Aorta (tissue), 5 donors: ENCODE data around the gene ARMH2. TPM values are rescaled to one million over a fixed set of nuclear protein-coding genes. Genes with fewer than 3 reads are reported as not detected.

ENCODE experiments used
- ATAC-seq: fragments of 200-7000 bp; cut with Tn5 transposase; one replicate; pipeline ENCODE4 v1.9.1; 2022; ENCODE audit warnings: moderate library complexity; ENCODE audit not compliant: low FRiP score
- DNase-seq, 2 donors: peaks; one replicate each; pipeline ENCODE4 v3.0.0-alpha.2; 2020
- H3K27ac ChIP-seq, 2 donors: one replicate each; pipeline ENCODE4 v1.5.1; 2013; ENCODE audit warnings: low read length in 2 of 2, mild to moderate bottlenecking in 2 of 2, moderate library complexity in 2 of 2, control low read depth in 1 of 2, inconsistent platforms in 1 of 2, low read depth in 1 of 2
- H3K27me3 ChIP-seq, 2 donors: one replicate each; pipeline ENCODE4 v1.6.1; 2013; ENCODE audit warnings: control low read depth in 1 of 2, low read length in 1 of 2, mild to moderate bottlenecking in 1 of 2, moderate library complexity in 1 of 2; ENCODE audit not compliant: insufficient read depth in 2 of 2, control insufficient read depth in 1 of 2
- H3K36me3 ChIP-seq, 2 donors: one replicate each; pipeline ENCODE4 v1.6.1; 2013; ENCODE audit warnings: control low read depth in 1 of 2, low read length in 1 of 2, mild to moderate bottlenecking in 1 of 2; ENCODE audit not compliant: insufficient read depth in 2 of 2, control insufficient read depth in 1 of 2
- H3K4me1 ChIP-seq, 2 donors: one replicate each; pipeline ENCODE4 v1.6.1; 2013; ENCODE audit warnings: low read length in 2 of 2, control low read depth in 1 of 2, mild to moderate bottlenecking in 1 of 2, moderate library complexity in 1 of 2; ENCODE audit not compliant: insufficient read depth in 2 of 2, control insufficient read depth in 1 of 2
- H3K4me3 ChIP-seq, 2 donors: one replicate each; pipeline ENCODE4 v1.5.1; 2013; ENCODE audit warnings: low read length in 2 of 2, control low read depth in 1 of 2, mild to moderate bottlenecking in 1 of 2
- H3K9me3 ChIP-seq: one replicate; pipeline ENCODE4 v1.6.1; 2013; ENCODE audit warnings: mild to moderate bottlenecking, low read length; ENCODE audit not compliant: control insufficient read depth
- WGBS, 2 donors: extraction: QIAGEN DNeasy Blood & Tissue Kit; methylation state at CpG; one replicate each; pipeline ENCODE4 v1.1.7; 2013; 5-methylcytosine and 5-hydroxymethylcytosine counted together
- intact Hi-C, 2 donors: fragments of 100-400 bp; cut with DNase I; formaldehyde crosslinking; loops; one replicate each; pipeline versions ENCODE4 v1.14.2 to v1.15.0; 2022
- polyA plus RNA-seq, 2 donors: library from polyadenylated mRNA; stranded (reverse); fragments of 200-250 nt; gene quantifications; one replicate each; pipeline ENCODE4 v1.2.3, GENCODE V29; 2013
- total RNA-seq, 2 donors: library from RNA; stranded (reverse); fragmentation: NEBNext Ultra II Directional; extraction: Animal tissue kit (Norgen Biotek cat#: 25700); gene quantifications; one replicate each; pipeline ENCODE4 v1.2.1, GENCODE V29; 2021
- donor health status: healthy with polysubstance abuse.
- donor health status: Bipolar disorder and iron deficiency.
- donor health status: DM: no; HTN: no; CAD: no.
- donor health status: DM: no; HTN: no; CAD: no.
- donor health status: DM: yes; HTN: yes; CAD: no.

ARMH2 gene
- total and polyA plus RNA-seq, 4 donors, result not detected

- Histone ChIP-seq H3K9me3 (no peaks in the 10 kb centered on the region), H3K27me3 (no peaks in the 10 kb centered on the region), H3K27ac (no peak overlapping the region), H3K4me1 (no peaks in the 10 kb centered on the region), H3K36me3 (no peaks in the 10 kb centered on the region), H3K4me3 (no peak overlapping the region)
- intact Hi-C loops, result no loop called here
- DNase-seq, result no peak
- no peak for ATAC-seq
- 61 to 72% methylated on average over 6 of the region's 6 CpGs for whole genome bisulfite sequencing, 2 donors
These were observed 25.6 kb upstream of the ARMH2 start for GRCh38 chr6:24824142-24824938.

- Histone ChIP-seq H3K4me3 (no peak overlapping the region), H3K36me3 (no peaks in the 10 kb centered on the region), H3K9me3 (no peaks in the 10 kb centered on the region), H3K27me3 (no peaks in the 10 kb centered on the region), H3K27ac (no peak overlapping the region), H3K4me1 (no peaks in the 10 kb centered on the region)
- no peak for DNase-seq
- intact Hi-C loops, result no loop called here
- ATAC-seq, result no peak
- WGBS, 2 donors, result 88 to 93% methylated on average over 2 of the region's 2 CpGs
These were observed 24.5 kb upstream of the ARMH2 start for GRCh38 chr6:24823185-24823584.

- Histone ChIP-seq H3K9me3 (no peaks in the 10 kb centered on the region), H3K36me3 (no peaks in the 10 kb centered on the region), H3K27ac (no peak overlapping the region), H3K4me1 (no peaks in the 10 kb centered on the region), H3K27me3 (no peaks in the 10 kb centered on the region), H3K4me3 (no peak overlapping the region)
- DNase-seq, result no peak
- WGBS, 2 donors, result 96 to 97% methylated on average over 6 of the region's 6 CpGs
- ATAC-seq, result no peak
- intact Hi-C loops, result no loop called here
These were observed 24.0 kb upstream of the ARMH2 start for GRCh38 chr6:24822696-24823095.

- ATAC-seq, result no peak
These were observed 23.2 kb upstream of the ARMH2 start for GRCh38 chr6:24821860-24822444.

GRCh38 chr6:24818346-24818745 is 19.6 kb upstream of the ARMH2 start:
- ATAC-seq, result no peak
- no peak for DNase-seq
- H3K4me1 ChIP-seq, result no peaks in the 10 kb centered on the region
- H3K27ac ChIP-seq, result no peak overlapping the region
- no peaks in the 10 kb centered on the region for H3K36me3 ChIP-seq
- WGBS, 2 donors, result 87 to 89% methylated on average over 2 of the region's 2 CpGs
- intact Hi-C loops, result no loop called here
- H3K27me3 ChIP-seq, result no peaks in the 10 kb centered on the region
- H3K4me3 ChIP-seq, result no peak overlapping the region
- no peaks in the 10 kb centered on the region for H3K9me3 ChIP-seq

More at GRCh38 chr6:24821860-24822444, 23.2 kb upstream of the ARMH2 start:
- Histone ChIP-seq H3K27ac (no peak overlapping the region), H3K4me3 (no peak overlapping the region), H3K36me3 (no peaks in the 10 kb centered on the region), H3K27me3 (no peaks in the 10 kb centered on the region), H3K4me1 (no peaks in the 10 kb centered on the region), H3K9me3 (no peaks in the 10 kb centered on the region)
- 96% methylated on average over 3 of the region's 3 CpGs for WGBS, 2 donors
- intact Hi-C loops, result no loop called here
- DNase-seq, result no peak

GRCh38 chr6:24809728-24810127 is 11.0 kb upstream of the ARMH2 start:
- Histone ChIP-seq H3K4me1 (no peaks in the 10 kb centered on the region), H3K9me3 (no peaks in the 10 kb centered on the region), H3K4me3 (no peak overlapping the region), H3K27me3 (no peaks in the 10 kb centered on the region), H3K27ac (no peak overlapping the region), H3K36me3 (no peaks in the 10 kb centered on the region)
- DNase-seq (no peak), ATAC-seq (no peak)
- intact Hi-C loops, result no loop called here
- WGBS, 2 donors, result 90 to 91% methylated on average over 3 of the region's 3 CpGs

GRCh38 chr6:24807584-24807983 is 8.9 kb upstream of the ARMH2 start:
- Histone ChIP-seq H3K27me3 (no peaks in the 10 kb centered on the region), H3K27ac (no peak overlapping the region), H3K4me3 (no peak overlapping the region), H3K4me1 (no peaks in the 10 kb centered on the region), H3K9me3 (no peaks in the 10 kb centered on the region), H3K36me3 (no peaks in the 10 kb centered on the region)
- WGBS, 2 donors, result 92 to 95% methylated on average over 3 of the region's 3 CpGs
- DNase-seq, result no peak
- ATAC-seq, result no peak
- intact Hi-C loops, result no loop called here

GRCh38 chr6:24802271-24803059 is 3.7 kb upstream of the ARMH2 start:
- WGBS, 2 donors, result 91 to 93% methylated on average over 8 of the region's 8 CpGs
- intact Hi-C loops, result no loop called here
- H3K4me3 ChIP-seq, result no peak overlapping the region
- H3K4me1 ChIP-seq, result no peaks in the 10 kb centered on the region
- no peak overlapping the region for H3K27ac ChIP-seq
- ATAC-seq, result no peak
- DNase-seq, result no peak
- H3K36me3 ChIP-seq, result no peaks in the 10 kb centered on the region
- no peaks in the 10 kb centered on the region for H3K9me3 ChIP-seq
- H3K27me3 ChIP-seq, result no peaks in the 10 kb centered on the region
